Measurements from ENCODE around the gene STYX. TPM values are rescaled to one million over a fixed set of nuclear protein-coding genes. Genes with fewer than 3 reads are reported as not detected.
"Not testable (repeated sequence)": the region's sequence is repeated elsewhere in the genome, so short reads cannot be mapped to it uniquely, and the experiment has no call there.

Gene STYX
- total and polyA plus RNA-seq, 7 donors = 6.5 to 24.7 (median 12.5) TPM

- H3K4me1 ChIP-seq = no peaks in the 10 kb centered on the region
- H3K9me3 ChIP-seq = no peaks in the 10 kb centered on the region
- intact Hi-C loops (cut with DNase I) = loop anchor here in 1 of 2 donors (5.0 kb wide), 1 partner anchor 1835 kb away; no protein-coding TSS in a partner anchor
- peaks cover 0 to 15% of the 10 kb centered on the region in 2 donors for H3K36me3 ChIP-seq (ENCODE audit: insufficient read depth in 1 of 2, low read depth in 1 of 2)
- H3K4me3 ChIP-seq = no peak overlapping the region
- DNase-seq = no peak
- no peaks in the 10 kb centered on the region for H3K27me3 ChIP-seq (ENCODE audit: insufficient read depth in 3 of 3, low read length in 2 of 3)
- ATAC-seq = no peak
- TF ChIP-seq, protein P1, sequence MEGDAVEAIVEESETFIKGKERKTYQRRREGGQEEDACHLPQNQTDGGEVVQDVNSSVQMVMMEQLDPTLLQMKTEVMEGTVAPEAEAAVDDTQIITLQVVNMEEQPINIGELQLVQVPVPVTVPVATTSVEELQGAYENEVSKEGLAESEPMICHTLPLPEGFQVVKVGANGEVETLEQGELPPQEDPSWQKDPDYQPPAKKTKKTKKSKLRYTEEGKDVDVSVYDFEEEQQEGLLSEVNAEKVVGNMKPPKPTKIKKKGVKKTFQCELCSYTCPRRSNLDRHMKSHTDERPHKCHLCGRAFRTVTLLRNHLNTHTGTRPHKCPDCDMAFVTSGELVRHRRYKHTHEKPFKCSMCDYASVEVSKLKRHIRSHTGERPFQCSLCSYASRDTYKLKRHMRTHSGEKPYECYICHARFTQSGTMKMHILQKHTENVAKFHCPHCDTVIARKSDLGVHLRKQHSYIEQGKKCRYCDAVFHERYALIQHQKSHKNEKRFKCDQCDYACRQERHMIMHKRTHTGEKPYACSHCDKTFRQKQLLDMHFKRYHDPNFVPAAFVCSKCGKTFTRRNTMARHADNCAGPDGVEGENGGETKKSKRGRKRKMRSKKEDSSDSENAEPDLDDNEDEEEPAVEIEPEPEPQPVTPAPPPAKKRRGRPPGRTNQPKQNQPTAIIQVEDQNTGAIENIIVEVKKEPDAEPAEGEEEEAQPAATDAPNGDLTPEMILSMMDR (IDR thresholded peaks at IDR 0.05) = no peak
- H3K27ac ChIP-seq = peak overlapping the region; percentile 8
Observed at GRCh38 chr14:52741865-52742264, 11.9 kb downstream of the STYX start.

- DNase-seq = no peak
- no peaks in the 10 kb centered on the region for H3K4me1 ChIP-seq
- no peaks in the 10 kb centered on the region for H3K9me3 ChIP-seq
- H3K27ac ChIP-seq = no peak overlapping the region
- H3K36me3 ChIP-seq (ENCODE audit: insufficient read depth in 1 of 2, low read depth in 1 of 2) = peaks cover 0 to 67% of the 10 kb centered on the region in 2 donors
- intact Hi-C loops (cut with DNase I) = no loop called here
- no peak for ATAC-seq
- TF ChIP-seq, protein P1 (IDR thresholded peaks at IDR 0.05) = no peak
- H3K27me3 ChIP-seq (ENCODE audit: insufficient read depth in 3 of 3, low read length in 2 of 3) = no peaks in the 10 kb centered on the region
- WGBS, 3 donors = 87 to 94% (median 90%) methylated on average over 8 of the region's 8 CpGs
- H3K4me3 ChIP-seq = no peak overlapping the region
Observed at GRCh38 chr14:52748647-52749292, 18.8 kb downstream of the STYX start.

GRCh38 chr14:52755607-52756316, 25.8 kb downstream of the STYX start:
- Histone ChIP-seq H3K4me1 (no peaks in the 10 kb centered on the region), H3K4me3 (no peak overlapping the region), H3K27me3 (ENCODE audit: insufficient read depth in 3 of 3, low read length in 2 of 3) (no peaks in the 10 kb centered on the region), H3K27ac (no peak overlapping the region), H3K9me3 (no peaks in the 10 kb centered on the region), H3K36me3 (ENCODE audit: insufficient read depth in 1 of 2, low read depth in 1 of 2) (peaks cover 0 to 51% of the 10 kb centered on the region in 2 donors)
- intact Hi-C loops (cut with DNase I) = no loop called here
- no peak for ATAC-seq
- DNase-seq = no peak
- WGBS, 3 donors = 93 to 95% (median 94%) methylated on average over 5 of the region's 5 CpGs
- TF ChIP-seq, protein P1 (IDR thresholded peaks at IDR 0.05) = no peak

DNA sequence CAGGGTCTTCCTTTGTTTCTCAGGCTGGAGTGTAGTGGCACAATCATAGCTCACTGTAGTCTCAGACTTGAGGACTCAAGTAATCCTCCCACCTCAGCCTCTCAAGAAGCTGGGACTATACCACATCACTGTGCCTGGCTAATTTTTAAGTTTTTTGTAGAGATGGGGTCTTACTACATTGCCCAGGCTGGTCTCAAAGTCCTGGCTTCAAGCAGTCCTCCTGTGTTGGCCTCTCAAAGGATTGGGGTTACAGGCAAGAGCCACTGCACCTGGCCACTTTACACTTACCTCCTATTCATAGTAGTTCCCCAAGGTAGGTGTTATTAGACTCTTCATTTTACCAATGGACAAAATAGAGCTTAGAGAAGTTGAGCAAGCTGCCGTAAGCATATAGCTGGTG, 29.2 kb downstream of the STYX start:
- DNase-seq = no peak
- ATAC-seq = no peak
- WGBS, 3 donors = 100% methylated on average over 1 of the region's 1 CpG
- Histone ChIP-seq H3K9me3 (no peaks in the 10 kb centered on the region), H3K27ac (no peak overlapping the region), H3K4me3 (no peak overlapping the region), H3K4me1 (no peaks in the 10 kb centered on the region), H3K27me3 (ENCODE audit: insufficient read depth in 3 of 3, low read length in 2 of 3) (no peaks in the 10 kb centered on the region), H3K36me3 (ENCODE audit: insufficient read depth in 1 of 2, low read depth in 1 of 2) (peaks cover 0 to 56% of the 10 kb centered on the region in 2 donors)
- intact Hi-C loops (cut with DNase I) = no loop called here
- TF ChIP-seq, protein P1 (IDR thresholded peaks at IDR 0.05) = no peak

- not testable (repeated sequence) for H3K27me3 ChIP-seq (ENCODE audit: insufficient read depth in 3 of 3, low read length in 2 of 3); H3K27ac ChIP-seq; H3K9me3 ChIP-seq; H3K4me3 ChIP-seq; H3K4me1 ChIP-seq; ATAC-seq; DNase-seq
- 93 to 98% (median 94%) methylated on average over 4 of the region's 4 CpGs for WGBS, 3 donors
- intact Hi-C loops (cut with DNase I) = loop anchor here in 1 of 2 donors (10.0 kb wide), 1 partner anchor 48 kb away; no protein-coding TSS in a partner anchor
- peaks cover 0 to 61% of the 10 kb centered on the region in 2 donors for H3K36me3 ChIP-seq (ENCODE audit: insufficient read depth in 1 of 2, low read depth in 1 of 2)
Observed at GRCh38 chr14:52762923-52763322, 33.0 kb downstream of the STYX start.

Data from psoas muscle (tissue), 8 donors.